ENCODE measurements around the gene IL19. TPM values are rescaled to one million over a fixed set of nuclear protein-coding genes. Genes with fewer than 3 reads are reported as not detected.

IL19 gene
- total RNA-seq, 1 donor from 2014 or later = not detected

DNA sequence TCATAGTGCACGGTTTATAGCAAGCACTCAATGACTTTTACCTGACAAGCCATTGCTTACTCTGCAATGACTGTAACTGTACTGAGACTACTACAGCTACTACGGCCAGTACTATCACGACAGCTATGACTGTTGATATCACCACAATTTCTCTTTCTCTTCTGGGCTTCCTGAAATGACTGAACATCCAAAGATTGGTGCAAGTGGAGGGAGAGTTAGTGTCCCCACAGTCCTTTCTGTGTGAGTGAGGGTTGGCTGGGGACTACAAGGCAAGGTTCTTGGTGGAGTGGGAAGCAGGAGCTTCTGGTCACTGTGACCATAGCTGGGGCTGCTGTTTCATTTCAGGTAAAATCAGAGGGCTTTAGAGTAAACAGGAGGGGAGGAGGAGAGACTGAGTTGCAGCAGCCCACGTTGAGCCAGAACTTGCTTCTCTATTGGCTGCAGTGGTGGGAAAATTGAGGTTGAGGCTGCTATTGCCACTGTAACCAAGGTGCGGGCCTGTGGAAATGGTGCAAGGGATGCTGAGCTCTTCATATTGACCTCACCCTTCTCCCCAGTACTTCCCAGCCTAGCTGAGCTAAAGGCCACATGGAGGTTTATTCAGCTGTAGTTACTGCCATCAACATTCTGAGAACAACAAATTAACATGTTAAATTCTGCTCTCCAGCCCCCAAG, 15.8 kb downstream of the IL19 start:
- Mint-ChIP-seq H3K27me3 (peaks cover 22% of the 10 kb centered on the region), H3K27ac (no peak overlapping the region), H3K36me3 (ENCODE audit: insufficient read depth) (no peaks in the 10 kb centered on the region), H3K4me1 (ENCODE audit: low read depth) (no peaks in the 10 kb centered on the region), H3K9me3 (ENCODE audit: low read depth) (no peaks in the 10 kb centered on the region), H3K4me3 (ENCODE audit: low read depth) (no peak overlapping the region)
- DNase-seq (ENCODE audit: low spot score, unreplicated experiment) = no peak
- TF ChIP-seq, protein P1, sequence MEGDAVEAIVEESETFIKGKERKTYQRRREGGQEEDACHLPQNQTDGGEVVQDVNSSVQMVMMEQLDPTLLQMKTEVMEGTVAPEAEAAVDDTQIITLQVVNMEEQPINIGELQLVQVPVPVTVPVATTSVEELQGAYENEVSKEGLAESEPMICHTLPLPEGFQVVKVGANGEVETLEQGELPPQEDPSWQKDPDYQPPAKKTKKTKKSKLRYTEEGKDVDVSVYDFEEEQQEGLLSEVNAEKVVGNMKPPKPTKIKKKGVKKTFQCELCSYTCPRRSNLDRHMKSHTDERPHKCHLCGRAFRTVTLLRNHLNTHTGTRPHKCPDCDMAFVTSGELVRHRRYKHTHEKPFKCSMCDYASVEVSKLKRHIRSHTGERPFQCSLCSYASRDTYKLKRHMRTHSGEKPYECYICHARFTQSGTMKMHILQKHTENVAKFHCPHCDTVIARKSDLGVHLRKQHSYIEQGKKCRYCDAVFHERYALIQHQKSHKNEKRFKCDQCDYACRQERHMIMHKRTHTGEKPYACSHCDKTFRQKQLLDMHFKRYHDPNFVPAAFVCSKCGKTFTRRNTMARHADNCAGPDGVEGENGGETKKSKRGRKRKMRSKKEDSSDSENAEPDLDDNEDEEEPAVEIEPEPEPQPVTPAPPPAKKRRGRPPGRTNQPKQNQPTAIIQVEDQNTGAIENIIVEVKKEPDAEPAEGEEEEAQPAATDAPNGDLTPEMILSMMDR (IDR thresholded peaks at IDR 0.05; ENCODE audit: unreplicated experiment) = no peak

DNA sequence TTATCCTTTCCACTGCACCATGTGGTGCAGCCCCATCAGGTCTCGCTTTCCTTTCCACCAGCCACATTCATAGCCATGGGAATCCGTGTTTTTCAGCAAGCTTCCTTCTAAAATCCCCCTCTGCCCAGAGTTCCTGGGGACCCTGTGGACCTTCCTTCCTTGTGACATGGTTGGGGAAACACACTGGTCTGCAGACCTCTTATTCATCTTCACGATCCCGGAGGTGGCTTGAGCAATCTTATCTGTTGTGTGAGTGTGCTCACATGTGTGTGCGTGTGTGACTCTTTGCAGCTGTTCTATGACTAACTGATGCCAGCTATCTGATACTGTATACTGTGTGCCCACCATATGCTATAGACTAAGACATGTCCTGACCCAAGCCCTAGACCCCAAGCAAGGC, 17.3 kb downstream of the IL19 start:
- no peak overlapping the region for H3K4me3 Mint-ChIP-seq (ENCODE audit: low read depth)
- no peaks in the 10 kb centered on the region for H3K9me3 Mint-ChIP-seq (ENCODE audit: low read depth)
- DNase-seq (ENCODE audit: low spot score, unreplicated experiment) = no peak

GRCh38 chr1:206788487-206789050, 18.0 kb downstream of the IL19 start:
- TF ChIP-seq, protein P1 (IDR thresholded peaks at IDR 0.05; ENCODE audit: unreplicated experiment) = no peak
- Mint-ChIP-seq H3K36me3 (ENCODE audit: insufficient read depth) (no peaks in the 10 kb centered on the region), H3K4me1 (ENCODE audit: low read depth) (no peaks in the 10 kb centered on the region), H3K27me3 (peaks cover 22% of the 10 kb centered on the region), H3K4me3 (ENCODE audit: low read depth) (no peak overlapping the region), H3K9me3 (ENCODE audit: low read depth) (no peaks in the 10 kb centered on the region), H3K27ac (no peak overlapping the region)
- DNase-seq (ENCODE audit: low spot score, unreplicated experiment) = no peak

More for the DNA sequence above, 17.3 kb downstream of the IL19 start:
- H3K27me3 Mint-ChIP-seq = peaks cover 22% of the 10 kb centered on the region
- H3K36me3 Mint-ChIP-seq (ENCODE audit: insufficient read depth) = no peaks in the 10 kb centered on the region
- H3K4me1 Mint-ChIP-seq (ENCODE audit: low read depth) = no peaks in the 10 kb centered on the region
- TF ChIP-seq, protein P1 (IDR thresholded peaks at IDR 0.05; ENCODE audit: unreplicated experiment) = no peak
- H3K27ac Mint-ChIP-seq = no peak overlapping the region

DNA sequence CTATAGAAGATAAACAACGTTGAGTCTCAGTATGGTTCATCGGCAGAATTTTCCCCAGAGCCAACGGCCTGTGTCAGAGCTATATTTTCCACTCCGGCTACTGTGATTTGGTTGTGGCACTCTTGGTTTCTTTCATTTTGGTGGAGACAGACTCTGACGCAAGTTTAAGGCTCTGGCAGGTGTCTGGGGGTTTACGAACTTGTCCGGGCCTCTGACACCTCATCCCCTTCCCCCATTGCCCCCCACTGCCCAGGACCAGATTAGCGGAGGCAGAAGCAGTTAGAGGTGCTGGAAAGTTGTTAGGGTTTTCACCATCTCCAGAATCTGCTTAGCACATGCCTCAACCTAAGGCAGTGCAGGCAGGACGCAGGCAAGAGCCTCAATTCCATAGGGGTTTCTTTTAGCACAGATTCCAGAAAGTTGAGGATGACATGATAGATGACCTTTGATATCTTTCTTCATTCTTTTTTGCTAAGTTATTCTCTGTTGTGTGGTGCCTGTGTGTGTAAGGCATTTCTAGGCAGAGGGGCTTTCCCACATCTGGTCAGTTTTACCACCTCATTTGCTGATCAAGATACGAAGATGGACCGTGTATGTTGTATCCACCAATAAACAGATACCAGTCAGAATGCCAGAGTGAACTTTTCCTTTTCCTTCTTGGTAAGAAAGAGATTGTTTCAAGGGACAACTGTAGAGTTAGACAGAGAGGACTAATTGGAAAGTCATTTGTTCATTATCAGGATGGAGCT, 20.1 kb downstream of the IL19 start:
- H3K27me3 Mint-ChIP-seq = peaks cover 17% of the 10 kb centered on the region
- H3K27ac Mint-ChIP-seq = no peak overlapping the region
- no peaks in the 10 kb centered on the region for H3K36me3 Mint-ChIP-seq (ENCODE audit: insufficient read depth)

More for the DNA sequence above, 20.1 kb downstream of the IL19 start:
- Mint-ChIP-seq H3K9me3 (ENCODE audit: low read depth) (no peaks in the 10 kb centered on the region), H3K4me3 (ENCODE audit: low read depth) (no peak overlapping the region), H3K4me1 (ENCODE audit: low read depth) (no peaks in the 10 kb centered on the region)
- DNase-seq (ENCODE audit: low spot score, unreplicated experiment) = no peak
- TF ChIP-seq, protein P1 (IDR thresholded peaks at IDR 0.05; ENCODE audit: unreplicated experiment) = no peak
